RWPE1 (cell line): Measurements from ENCODE around the gene WFDC13.
"Not testable (repeated sequence)": the region's sequence is repeated elsewhere in the genome, so short reads cannot be mapped to it uniquely, and the experiment has no call there.

Experiments used
- CTCF ChIA-PET: fragments of 350-600 bp; sonication (Branson Sonifier 250); formaldehyde crosslinking; extraction: SDS; loops from one replicate; lab custom pipeline; 2021; lab: Yijun Ruan, JAX
- POLR2A ChIA-PET: fragments of 400-600 bp; formaldehyde crosslinking; extraction: SDS; loops from one replicate; lab custom pipeline; 2020; ENCODE audit warnings: antibody characterized with exemption; ENCODE audit not compliant: low non-redundant PET; lab: Yijun Ruan, JAX
- DNase-seq: peaks from one replicate; pipeline ENCODE4 v3.0.0; 2012; ENCODE audit warnings: low spot score
- H3K27ac ChIP-seq: fragments of 450-650 bp; 2 replicates; pipeline ENCODE4 v1.5.1; 2017
- CTCF ChIP-seq: fragments of 450-650 bp; conservative IDR thresholded peaks from 2 replicates; pipeline ENCODE4 v1.5.1; 2017; ENCODE audit warnings: low read depth, mild to moderate bottlenecking

WFDC13 gene

GRCh38 chr20:45701873-45702272 is at the start of gene WFDC13:
TSS of gene WFDC13 (plus strand) at chr20:45702038. CDS start at chr20:45702124, 86 bp downstream.
- TF ChIP-seq CTCF: no peak
- no peak within 1 kb of the TSS for H3K27ac ChIP-seq
- POLR2A ChIA-PET: no interaction called here
- no peak for DNase-seq
- CTCF ChIA-PET: interaction anchor here (0.7 to 1.2 kb wide), 3 partner anchors 70 to 148 kb away, joined by 3 read pairs; no protein-coding TSS in a partner anchor

GRCh38 chr20:45657038-45657437 is 44.8 kb upstream of the WFDC13 start:
- POLR2A ChIA-PET, CTCF ChIA-PET, DNase-seq: not testable (repeated sequence)

GRCh38 chr20:45670139-45670538 is 31.7 kb upstream of the WFDC13 start, which contains the start of gene WFDC11:
TSS of gene WFDC11 (minus strand) at chr20:45670239. CDS start at chr20:45650600, 19,639 bp downstream.
- ChIA-PET CTCF (no interaction called here), POLR2A (no interaction called here)
- TF ChIP-seq CTCF: no peak
- no peak for DNase-seq
- no peak within 1 kb of the TSS for H3K27ac ChIP-seq

More at GRCh38 chr20:45657038-45657437, 44.8 kb upstream of the WFDC13 start:
- not testable (repeated sequence) for H3K27ac ChIP-seq

- ChIA-PET POLR2A (no interaction called here), CTCF (interaction anchor here (1.4 kb wide), 1 partner anchor 98 kb away, joined by 3 read pairs; no protein-coding TSS in a partner anchor)
- no peak for DNase-seq
- no peak overlapping the region for H3K27ac ChIP-seq
- TF ChIP-seq CTCF: no peak
These were observed 29.1 kb upstream of the WFDC13 start for GRCh38 chr20:45672765-45673164.

GRCh38 chr20:45679650-45680049 is 22.2 kb upstream of the WFDC13 start:
- CTCF ChIA-PET: no interaction called here
- POLR2A ChIA-PET: no interaction called here

GRCh38 chr20:45685896-45686295 is 15.9 kb upstream of the WFDC13 start:
- CTCF ChIA-PET: interaction anchor here (0.5 to 1.8 kb wide), 4 partner anchors 9 to 468 kb away, joined by 3 to 7 read pairs (median 3); no protein-coding TSS in a partner anchor
- peak; percentile 36 for DNase-seq
- POLR2A ChIA-PET: no interaction called here

More at GRCh38 chr20:45679650-45680049, 22.2 kb upstream of the WFDC13 start:
- no peak for DNase-seq
- no peak overlapping the region for H3K27ac ChIP-seq
- no peak for TF ChIP-seq CTCF

GRCh38 chr20:45693346-45693745 is 8.5 kb upstream of the WFDC13 start:
- POLR2A ChIA-PET, DNase-seq, H3K27ac ChIP-seq: not testable (repeated sequence)
- CTCF ChIA-PET: interaction anchor here (0.8 kb wide), 1 partner anchor 586 kb away, joined by 5 read pairs; no protein-coding TSS in a partner anchor

More at GRCh38 chr20:45685896-45686295, 15.9 kb upstream of the WFDC13 start:
- no peak overlapping the region for H3K27ac ChIP-seq
- TF ChIP-seq CTCF: no peak
